ENCODE measurements around the gene CREBRF.
"Not testable (repeated sequence)": the region's sequence is repeated elsewhere in the genome, so short reads cannot be mapped to it uniquely, and the experiment has no call there.

Gene CREBRF, protein sequence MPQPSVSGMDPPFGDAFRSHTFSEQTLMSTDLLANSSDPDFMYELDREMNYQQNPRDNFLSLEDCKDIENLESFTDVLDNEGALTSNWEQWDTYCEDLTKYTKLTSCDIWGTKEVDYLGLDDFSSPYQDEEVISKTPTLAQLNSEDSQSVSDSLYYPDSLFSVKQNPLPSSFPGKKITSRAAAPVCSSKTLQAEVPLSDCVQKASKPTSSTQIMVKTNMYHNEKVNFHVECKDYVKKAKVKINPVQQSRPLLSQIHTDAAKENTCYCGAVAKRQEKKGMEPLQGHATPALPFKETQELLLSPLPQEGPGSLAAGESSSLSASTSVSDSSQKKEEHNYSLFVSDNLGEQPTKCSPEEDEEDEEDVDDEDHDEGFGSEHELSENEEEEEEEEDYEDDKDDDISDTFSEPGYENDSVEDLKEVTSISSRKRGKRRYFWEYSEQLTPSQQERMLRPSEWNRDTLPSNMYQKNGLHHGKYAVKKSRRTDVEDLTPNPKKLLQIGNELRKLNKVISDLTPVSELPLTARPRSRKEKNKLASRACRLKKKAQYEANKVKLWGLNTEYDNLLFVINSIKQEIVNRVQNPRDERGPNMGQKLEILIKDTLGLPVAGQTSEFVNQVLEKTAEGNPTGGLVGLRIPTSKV

DNA sequence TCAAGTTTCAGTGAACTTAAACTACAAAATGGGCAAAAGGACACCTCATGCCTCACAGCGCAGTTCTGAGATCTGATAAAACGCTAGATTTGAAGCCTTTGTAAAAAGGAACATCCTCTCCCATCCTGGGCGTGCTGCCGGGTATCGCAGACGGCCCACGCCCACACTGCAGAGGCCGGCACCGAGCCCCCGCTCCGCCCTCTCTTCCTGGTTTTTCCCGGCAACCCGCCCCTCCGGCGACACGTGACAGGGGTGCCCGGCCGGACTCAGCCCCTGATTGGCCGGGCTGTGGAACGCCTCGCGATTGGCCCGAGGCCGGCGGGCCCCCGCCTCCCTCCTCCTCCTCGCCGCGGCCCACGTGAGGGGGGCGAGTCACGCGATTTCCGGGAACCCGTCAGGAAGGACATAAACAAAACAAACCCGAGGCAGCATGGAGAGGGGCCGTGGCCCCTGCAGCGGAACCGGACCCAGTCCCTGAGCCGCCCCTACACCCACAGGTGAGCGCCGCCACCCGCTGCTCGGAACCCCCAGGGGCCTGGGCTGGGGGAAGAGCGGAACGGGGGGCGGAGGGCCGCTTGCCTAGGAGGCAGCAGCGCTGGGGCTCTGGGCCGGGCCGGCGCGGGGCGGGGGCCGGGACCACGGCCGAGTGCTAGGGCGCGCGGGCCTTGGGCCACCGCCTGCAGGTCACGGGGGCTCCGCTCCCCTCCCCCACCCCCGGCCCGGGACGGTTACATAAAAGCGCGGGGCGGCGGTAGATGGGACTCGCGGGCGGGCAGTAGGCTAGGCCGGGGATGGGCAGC is at the start of gene CREBRF:
Gene CREBRF (plus strand): TSS at position 370 of the 800 bp plus-strand sequence. CDS start 24,424 bp downstream, outside the sequence.
- peak within 1 kb of the TSS; percentile 96 for H3K27ac Mint-ChIP-seq
- peaks cover 4% of the 10 kb centered on the region for H3K27me3 Mint-ChIP-seq
- peaks cover 44% of the 10 kb centered on the region for H3K4me1 Mint-ChIP-seq
- DNase-seq = peak; percentile 99
- CTCF ChIA-PET = interaction anchor here (1.8 kb wide), 1 partner anchor 72 kb away, joined by 10 read pairs; the partner anchor contains the start of gene ATP6V0E1
- peak within 1 kb of the TSS; percentile 95 for H3K4me3 Mint-ChIP-seq
- H3K9me3 Mint-ChIP-seq = no peaks in the 10 kb centered on the region
- H3K36me3 Mint-ChIP-seq = peaks cover 4% of the 10 kb centered on the region

DNA sequence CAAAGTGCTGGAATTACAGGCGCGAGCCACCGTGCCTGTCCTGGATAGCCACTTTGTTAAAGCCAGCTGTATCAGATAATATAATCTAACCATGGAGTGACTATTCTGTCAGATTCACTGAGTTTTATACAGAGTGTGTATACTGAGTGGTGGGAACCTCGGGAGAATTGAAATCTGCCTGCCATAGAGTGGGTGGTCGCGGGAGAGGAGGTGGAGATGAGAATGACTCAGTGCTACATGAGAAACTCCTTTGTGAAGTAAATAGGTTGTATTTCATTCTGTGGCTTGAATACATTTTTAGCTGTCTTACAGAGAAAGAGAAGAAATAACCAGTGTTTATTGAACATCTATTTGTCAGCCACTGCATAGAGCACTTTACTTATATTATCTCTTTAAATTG is 46.1 kb upstream of the CREBRF start:
- Mint-ChIP-seq H3K36me3 (peaks cover 11% of the 10 kb centered on the region), H3K4me1 (peaks cover 2% of the 10 kb centered on the region), H3K27me3 (no peaks in the 10 kb centered on the region), H3K9me3 (no peaks in the 10 kb centered on the region), H3K27ac (no peak overlapping the region), H3K4me3 (no peak overlapping the region)
- CTCF ChIA-PET = interaction anchor here (1.3 to 1.5 kb wide), 3 partner anchors 8 to 181 kb away, joined by 3 to 5 read pairs (median 4); no protein-coding TSS in a partner anchor
- DNase-seq = no peak

DNA sequence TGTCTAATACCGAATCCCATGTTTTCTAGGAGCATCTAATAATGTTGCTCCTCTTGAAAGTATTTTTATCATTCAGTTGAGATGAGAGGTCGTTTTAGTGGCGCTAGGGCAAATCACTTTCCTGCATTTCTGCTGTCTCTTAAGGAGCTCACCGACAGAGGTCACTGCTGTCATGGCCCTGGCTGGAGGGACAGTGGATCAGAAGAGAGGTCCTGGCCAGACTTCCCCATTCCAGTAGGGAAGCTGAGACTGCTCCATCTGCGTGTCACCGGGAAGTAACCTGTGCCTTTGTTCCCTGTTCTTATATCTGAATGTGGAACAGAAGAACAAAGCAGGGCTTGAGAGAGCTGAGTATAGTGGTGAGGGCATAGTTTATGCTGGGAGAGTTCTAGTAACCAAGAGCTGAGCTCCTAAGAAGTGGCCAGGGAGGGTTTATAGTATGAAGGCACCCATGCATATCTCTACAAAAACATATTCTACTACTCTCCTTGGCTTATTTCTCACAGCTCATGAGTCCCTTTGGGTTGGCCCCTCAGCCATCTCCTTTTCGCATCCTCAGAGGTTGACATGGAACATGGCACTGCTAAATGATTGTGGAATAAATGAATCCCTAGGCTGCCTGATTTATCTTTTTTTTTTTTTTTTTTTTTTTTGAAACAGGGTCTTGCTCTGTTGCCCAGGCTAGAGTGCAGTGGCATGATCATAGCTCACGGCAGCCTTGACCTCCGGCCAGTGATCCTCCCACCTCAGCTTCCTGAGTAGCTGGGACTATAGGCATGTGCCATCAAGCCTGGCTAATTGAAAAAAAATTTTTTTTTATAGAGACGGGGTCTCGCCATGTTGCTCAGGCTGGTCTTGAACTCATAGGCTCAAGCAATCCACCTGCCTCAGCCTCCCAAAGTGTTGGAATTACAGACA is 45.3 kb upstream of the CREBRF start:
- peaks cover 11% of the 10 kb centered on the region for H3K36me3 Mint-ChIP-seq
- H3K27me3 Mint-ChIP-seq = no peaks in the 10 kb centered on the region
- CTCF ChIA-PET = interaction anchor here (1.3 to 1.5 kb wide), 3 partner anchors 8 to 180 kb away, joined by 3 to 5 read pairs (median 4); no protein-coding TSS in a partner anchor
- no peak for DNase-seq
- H3K27ac Mint-ChIP-seq = no peak overlapping the region
- no peak overlapping the region for H3K4me3 Mint-ChIP-seq
- peaks cover 2% of the 10 kb centered on the region for H3K4me1 Mint-ChIP-seq
- H3K9me3 Mint-ChIP-seq = no peaks in the 10 kb centered on the region

DNA sequence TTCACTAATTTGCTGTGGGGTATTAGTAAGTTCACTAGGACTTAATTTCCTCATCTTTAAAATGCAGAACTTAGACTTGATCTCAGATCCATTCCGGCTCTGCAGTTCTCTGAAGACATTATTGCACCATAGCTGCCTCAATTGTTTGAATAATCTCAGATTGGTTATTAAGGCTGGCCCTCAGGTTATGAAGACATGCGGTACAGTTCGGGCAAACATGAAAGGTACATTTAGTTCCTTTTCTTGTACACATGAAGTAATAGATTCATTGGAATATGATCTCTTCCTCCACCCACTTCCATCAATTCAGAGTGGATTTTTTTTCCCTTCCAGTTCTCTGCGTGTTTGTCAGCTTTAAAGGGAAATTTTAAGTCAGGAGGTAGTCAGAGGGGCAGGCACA is 44.6 kb upstream of the CREBRF start:
- Mint-ChIP-seq H3K4me3 (no peak overlapping the region), H3K27ac (no peak overlapping the region), H3K27me3 (no peaks in the 10 kb centered on the region), H3K36me3 (peaks cover 11% of the 10 kb centered on the region), H3K9me3 (no peaks in the 10 kb centered on the region), H3K4me1 (peaks cover 9% of the 10 kb centered on the region)
- CTCF ChIA-PET = interaction anchor here (1.5 kb wide), 2 partner anchors 21 to 179 kb away, joined by 4 read pairs; no protein-coding TSS in a partner anchor
- no peak for DNase-seq

DNA sequence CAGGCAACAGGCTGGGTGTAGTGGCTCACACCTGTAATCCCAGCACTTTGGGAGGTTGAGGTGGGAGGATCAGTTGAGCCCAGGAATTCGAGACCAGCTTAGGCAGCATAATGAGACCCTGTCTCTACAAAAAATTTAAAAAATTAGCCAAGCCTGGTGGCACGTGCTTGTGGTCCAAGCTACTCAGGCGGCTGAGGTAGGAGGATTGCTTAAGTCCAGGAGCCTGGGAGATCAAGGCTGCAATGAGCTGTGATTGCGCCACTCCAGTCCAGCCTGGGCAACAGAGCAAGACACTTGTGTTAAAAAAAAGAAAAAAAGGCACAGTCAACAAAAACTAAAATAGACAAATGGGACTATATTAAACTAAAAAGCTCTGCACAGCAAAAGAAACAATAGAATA is 43.3 kb upstream of the CREBRF start:
- Mint-ChIP-seq H3K4me1 (peaks cover 14% of the 10 kb centered on the region), H3K36me3 (peaks cover 9% of the 10 kb centered on the region), H3K27me3 (no peaks in the 10 kb centered on the region), H3K27ac (no peak overlapping the region), H3K4me3 (no peak overlapping the region), H3K9me3 (no peaks in the 10 kb centered on the region)
- CTCF ChIA-PET = interaction anchor here (1.3 to 1.5 kb wide), 2 partner anchors 10 to 20 kb away, joined by 3 to 4 read pairs; no protein-coding TSS in a partner anchor
- DNase-seq = no peak

DNA sequence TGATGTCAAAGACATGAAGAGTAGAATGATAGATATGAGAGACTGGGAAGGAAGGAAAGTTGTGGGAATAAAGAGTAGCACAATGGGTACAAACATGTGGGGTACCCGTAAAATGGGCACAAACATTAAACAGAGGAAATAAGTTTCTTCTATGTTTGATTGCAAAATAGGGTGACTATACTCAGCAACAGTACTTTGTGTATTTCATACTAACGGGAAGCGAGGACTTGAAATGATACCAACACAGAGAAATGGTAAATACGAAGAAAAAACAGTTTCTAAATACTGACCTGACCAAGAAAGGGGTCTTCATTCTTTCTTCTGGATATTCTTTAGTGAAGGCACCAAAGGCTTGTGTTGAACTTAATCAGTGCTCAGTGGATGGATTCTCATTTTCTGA is 41.5 kb upstream of the CREBRF start:
- Mint-ChIP-seq H3K27me3 (no peaks in the 10 kb centered on the region), H3K27ac (no peak overlapping the region), H3K4me1 (peaks cover 14% of the 10 kb centered on the region), H3K4me3 (no peak overlapping the region), H3K9me3 (no peaks in the 10 kb centered on the region), H3K36me3 (peaks cover 7% of the 10 kb centered on the region)
- no peak for DNase-seq
- CTCF ChIA-PET = no interaction called here

DNA sequence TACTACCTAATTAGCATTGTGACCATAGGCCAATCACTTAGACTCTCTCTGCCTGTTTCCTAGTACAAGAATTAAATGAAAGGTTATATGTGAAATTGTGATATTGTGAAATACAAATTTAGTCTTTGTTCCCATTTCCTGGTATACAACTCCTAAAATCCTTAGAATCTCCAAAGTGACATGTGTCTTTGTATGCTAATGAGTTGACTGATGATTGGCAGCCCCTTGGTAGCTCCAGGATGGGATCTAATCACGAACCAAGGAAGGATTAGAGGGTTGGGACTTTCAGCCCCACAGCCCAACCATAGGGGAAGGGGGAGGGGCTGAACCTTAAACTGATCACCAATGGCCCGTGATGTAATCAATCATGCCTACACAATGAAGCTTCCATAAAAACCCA is 41.0 kb upstream of the CREBRF start:
- CTCF ChIA-PET = no interaction called here
- no peak overlapping the region for H3K27ac Mint-ChIP-seq
- DNase-seq = no peak
- no peaks in the 10 kb centered on the region for H3K9me3 Mint-ChIP-seq
- H3K4me1 Mint-ChIP-seq = peaks cover 14% of the 10 kb centered on the region
- H3K27me3 Mint-ChIP-seq = no peaks in the 10 kb centered on the region
- no peak overlapping the region for H3K4me3 Mint-ChIP-seq
- peaks cover 12% of the 10 kb centered on the region for H3K36me3 Mint-ChIP-seq

DNA sequence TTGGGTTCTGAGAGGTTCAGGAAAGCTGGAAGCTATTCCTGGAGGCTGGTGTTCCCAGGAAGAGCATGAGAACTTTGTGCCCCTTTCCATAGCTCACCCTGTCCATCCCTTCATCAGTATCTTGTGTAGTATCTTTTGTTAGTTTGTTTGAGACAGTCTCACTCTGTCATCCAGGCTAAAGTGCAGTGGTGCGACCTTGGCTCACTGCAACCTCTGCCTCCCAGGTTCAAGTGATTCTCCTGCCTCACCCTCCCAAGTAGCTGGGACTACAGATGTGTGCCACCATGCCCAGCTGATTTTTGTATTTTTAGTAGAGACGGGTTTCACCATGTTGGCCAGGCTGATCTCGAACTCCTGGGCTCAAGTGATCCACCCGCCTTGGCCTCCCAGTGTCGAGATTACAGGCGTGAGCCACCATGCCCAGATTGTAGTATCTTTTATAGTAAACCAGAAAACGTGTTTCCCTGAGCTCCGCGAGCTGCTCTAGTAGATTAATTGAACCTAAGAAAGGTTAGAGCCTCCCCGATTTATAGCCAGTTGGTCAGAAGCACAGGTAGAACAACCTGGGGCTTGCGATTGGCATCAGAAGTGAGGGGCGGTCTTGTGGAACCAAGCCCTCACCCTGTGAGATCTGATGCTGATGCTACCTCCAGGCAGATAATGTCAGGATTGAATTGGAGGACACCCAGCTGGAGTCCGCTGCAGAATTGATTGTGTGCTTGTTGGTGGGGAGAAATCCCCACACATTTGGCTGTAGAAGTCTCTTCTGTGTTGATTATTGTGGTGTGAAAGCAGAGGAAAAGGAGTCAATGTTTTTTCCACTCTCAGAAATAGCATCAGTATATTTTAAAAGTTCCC is 40.3 kb upstream of the CREBRF start:
- DNase-seq = no peak
- Mint-ChIP-seq H3K27ac (no peak overlapping the region), H3K9me3 (no peaks in the 10 kb centered on the region), H3K36me3 (peaks cover 15% of the 10 kb centered on the region), H3K27me3 (no peaks in the 10 kb centered on the region), H3K4me3 (no peak overlapping the region), H3K4me1 (peaks cover 14% of the 10 kb centered on the region)
- CTCF ChIA-PET = no interaction called here

DNA sequence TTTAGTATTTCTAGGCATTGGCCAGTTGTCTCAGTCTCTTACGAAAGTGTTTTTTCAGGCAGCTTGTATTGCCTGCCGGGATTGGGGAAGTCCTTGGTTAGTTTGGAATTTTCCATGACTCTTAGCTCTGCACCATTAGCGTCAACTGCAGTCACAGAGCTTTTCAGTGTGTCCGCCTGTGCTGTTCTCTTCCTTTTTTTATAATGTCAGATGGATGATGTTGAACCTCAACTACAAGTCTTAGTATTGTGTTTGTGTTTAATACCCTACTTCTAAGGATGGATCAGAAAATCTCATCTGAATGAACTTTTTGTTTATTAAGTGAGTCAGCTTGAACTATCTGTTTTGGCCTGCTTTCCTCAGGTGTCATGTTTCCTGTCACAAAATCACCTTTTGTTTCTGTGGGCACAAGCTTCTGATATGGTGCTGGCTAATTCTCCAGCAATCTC is 39.5 kb upstream of the CREBRF start:
- H3K4me1 Mint-ChIP-seq = peaks cover 14% of the 10 kb centered on the region
- H3K4me3 Mint-ChIP-seq = no peak overlapping the region
- H3K9me3 Mint-ChIP-seq = no peaks in the 10 kb centered on the region
- CTCF ChIA-PET = no interaction called here
- H3K27ac Mint-ChIP-seq = no peak overlapping the region
- no peaks in the 10 kb centered on the region for H3K27me3 Mint-ChIP-seq
- peaks cover 22% of the 10 kb centered on the region for H3K36me3 Mint-ChIP-seq
- DNase-seq = no peak

DNA sequence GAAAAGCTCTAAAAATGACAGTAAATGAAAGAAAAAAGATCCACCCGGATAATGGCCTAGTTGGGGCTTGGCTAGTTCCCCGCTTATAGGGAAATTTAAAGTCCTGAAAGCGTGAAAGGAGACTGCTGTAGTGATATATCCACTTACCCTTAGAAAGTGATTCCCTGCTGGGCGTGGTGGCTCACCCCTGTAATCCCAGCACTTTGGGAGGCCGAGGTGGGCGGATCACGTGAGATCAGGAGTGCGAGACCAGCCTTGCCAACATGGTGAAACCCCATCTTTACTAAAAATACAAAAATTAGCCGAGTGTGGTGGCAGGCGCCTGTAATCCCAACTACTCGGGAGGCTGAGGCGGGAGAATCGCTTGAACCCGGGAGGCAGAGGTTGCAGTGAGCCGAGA is 39.1 kb upstream of the CREBRF start:
- DNase-seq, CTCF ChIA-PET, H3K4me3 Mint-ChIP-seq, H3K27me3 Mint-ChIP-seq, H3K27ac Mint-ChIP-seq, H3K9me3 Mint-ChIP-seq: not testable (repeated sequence)
- peaks cover 26% of the 10 kb centered on the region for H3K36me3 Mint-ChIP-seq
- peaks cover 14% of the 10 kb centered on the region for H3K4me1 Mint-ChIP-seq

DNA sequence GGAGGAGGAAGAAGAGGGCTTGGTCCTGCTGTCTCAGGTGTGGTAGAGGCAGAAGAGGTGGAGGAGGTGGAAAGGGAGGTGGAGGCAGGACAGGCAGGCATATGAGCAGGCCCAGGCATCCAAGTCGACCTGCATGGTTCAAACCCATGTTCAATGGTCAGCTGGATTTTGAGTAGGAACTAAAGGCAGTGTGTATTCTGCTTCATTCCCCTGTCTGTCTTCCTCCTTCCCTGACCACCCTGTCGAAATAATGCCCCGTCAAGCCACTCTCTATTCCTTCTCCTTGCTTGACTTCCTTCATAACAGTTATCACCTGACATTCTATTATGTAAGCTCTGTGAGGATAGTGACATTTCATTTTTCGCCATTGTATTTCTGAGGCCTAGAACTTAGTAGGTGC is 37.8 kb upstream of the CREBRF start:
- Mint-ChIP-seq H3K4me3 (no peak overlapping the region), H3K9me3 (no peaks in the 10 kb centered on the region), H3K27me3 (no peaks in the 10 kb centered on the region), H3K4me1 (peaks cover 14% of the 10 kb centered on the region), H3K36me3 (peaks cover 32% of the 10 kb centered on the region), H3K27ac (no peak overlapping the region)
- DNase-seq = no peak
- CTCF ChIA-PET = interaction anchor here (0.7 to 1.0 kb wide), 2 partner anchors 8 to 85 kb away, joined by 3 read pairs; no protein-coding TSS in a partner anchor

DNA sequence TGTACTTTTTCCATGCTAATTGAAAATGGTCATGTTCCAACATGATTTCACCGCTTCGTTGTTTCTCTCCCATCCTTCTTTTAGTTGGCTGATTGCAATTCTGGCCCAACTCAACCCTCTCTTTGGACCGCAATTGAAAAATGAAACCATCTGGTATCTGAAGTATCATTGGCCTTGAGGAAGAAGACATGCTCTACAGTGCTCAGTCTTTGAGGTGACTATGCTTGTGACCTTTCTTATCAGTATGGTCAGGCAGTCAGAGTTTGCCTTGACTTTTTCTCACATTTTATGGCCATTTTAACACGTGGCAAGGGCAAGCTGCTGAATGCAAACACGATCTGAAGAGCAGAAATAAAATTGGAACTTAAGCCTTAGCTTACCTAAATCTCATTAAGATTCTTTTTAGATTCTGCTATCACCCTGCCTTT is 36.0 kb upstream of the CREBRF start:
- CTCF ChIA-PET = no interaction called here
- Mint-ChIP-seq H3K4me1 (peaks cover 16% of the 10 kb centered on the region), H3K4me3 (no peak overlapping the region), H3K36me3 (peaks cover 35% of the 10 kb centered on the region), H3K9me3 (no peaks in the 10 kb centered on the region), H3K27ac (no peak overlapping the region), H3K27me3 (no peaks in the 10 kb centered on the region)
- no peak for DNase-seq
